Vagina (tissue), 2 donors: ENCODE measurements around the gene GRAMD1B.

Source experiments
- CTCF ChIP-seq, 3 experiments: fragments of 450-650 bp in 2 of 3; fragments of 200-600 bp in 1 of 3; sonication (generic) in 1 of 3; IDR thresholded peaks; one replicate each; pipeline ENCODE4 v1.5.1; 2017 to 2019; ENCODE audit warnings: antibody characterized with exemption in 3 of 3, mild to moderate bottlenecking in 2 of 3, moderate library complexity in 2 of 3
- POLR2A ChIP-seq, 2 donors: fragments of 450-650 bp; IDR thresholded peaks; one replicate each; pipeline ENCODE4 v1.6.1; 2017; ENCODE audit warnings: antibody characterized with exemption in 2 of 2, mild to moderate bottlenecking in 2 of 2, moderate library complexity in 2 of 2
- POLR2AphosphoS5 ChIP-seq, 2 donors: sonication (generic); formaldehyde crosslinking; IDR thresholded peaks; one replicate each; pipeline ENCODE4 v1.9.0; 2017; ENCODE audit warnings: antibody characterized with exemption in 2 of 2, mild to moderate bottlenecking in 2 of 2, low read depth in 1 of 2; ENCODE audit not compliant: insufficient read depth in 1 of 2

- TF ChIP-seq CTCF (IDR thresholded peaks at IDR 0.05) = no peak
- TF ChIP-seq POLR2A (IDR thresholded peaks at IDR 0.05) = no peak
- no peak for TF ChIP-seq POLR2AphosphoS5 (IDR thresholded peaks at IDR 0.05; ENCODE audit: insufficient read depth in 1 of 2, low read depth in 1 of 2)
Measured at GRCh38 chr11:123434911-123435310, 4.8 kb downstream of the GRAMD1B start.
